GM12864 (cell line): ENCODE measurements around the gene ARHGEF1.

Experiments used
- DNase-seq: peaks from one replicate; pipeline ENCODE4 v3.0.0-alpha.2; 2011; ENCODE audit warnings: low read depth
- H3K4me3 ChIP-seq: 2 replicates; pipeline ENCODE4 v1.5.1; 2011; ENCODE audit warnings: mild to moderate bottlenecking, low read depth, low read length, control low read depth
- TF ChIP-seq, protein P1 (sequence below): IDR thresholded peaks from 2 replicates; pipeline ENCODE4 v1.5.1; 2011; ENCODE audit warnings: low read depth, mild to moderate bottlenecking, moderate library complexity, low read length, control low read depth, inconsistent platforms; ENCODE audit errors: missing control alignments

Gene ARHGEF1

DNA sequence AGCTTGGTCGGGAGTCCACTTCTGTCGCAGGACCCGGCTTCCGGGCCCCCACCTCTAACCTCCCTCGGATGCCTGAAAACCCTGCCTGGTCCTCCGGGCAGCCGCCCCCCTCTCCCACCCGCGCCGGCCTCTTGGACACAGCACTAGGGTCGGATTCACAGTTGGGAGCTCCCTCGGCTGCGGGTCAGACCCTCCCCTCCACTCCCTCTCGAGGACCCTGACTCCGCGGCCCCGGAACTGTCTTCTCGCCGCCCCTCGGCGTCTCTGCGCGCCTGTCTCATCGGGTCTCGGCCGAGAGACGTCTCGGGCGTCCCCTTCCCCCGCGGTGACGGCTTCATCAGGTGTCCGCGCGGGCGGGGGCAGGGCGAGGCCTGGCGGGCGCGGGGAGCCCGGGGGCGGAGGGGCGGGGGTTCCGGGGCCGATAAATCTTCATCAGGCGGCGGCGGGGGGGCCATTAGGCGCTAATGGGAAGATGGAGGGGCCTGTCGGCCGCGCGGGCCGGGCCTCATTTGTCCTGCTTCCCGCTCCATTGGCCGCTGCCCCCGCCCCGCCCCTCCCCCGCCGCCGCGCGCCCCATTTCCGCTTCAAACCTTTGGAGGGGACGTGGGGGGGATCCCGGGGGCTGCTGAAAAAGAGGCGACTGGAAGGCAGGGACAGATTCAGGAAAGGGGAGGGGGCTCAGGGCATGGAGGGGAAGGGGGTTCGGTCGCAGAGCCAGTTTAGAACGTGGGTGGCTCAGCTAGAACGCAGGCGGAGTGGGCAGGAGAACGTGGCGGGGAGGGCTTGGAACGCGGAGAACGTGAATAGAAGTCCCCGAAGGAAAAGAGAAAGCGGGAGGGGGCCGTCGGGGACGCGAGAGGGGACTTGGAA, 57.1 kb downstream of the ARHGEF1 start:
- TF ChIP-seq, protein P1, sequence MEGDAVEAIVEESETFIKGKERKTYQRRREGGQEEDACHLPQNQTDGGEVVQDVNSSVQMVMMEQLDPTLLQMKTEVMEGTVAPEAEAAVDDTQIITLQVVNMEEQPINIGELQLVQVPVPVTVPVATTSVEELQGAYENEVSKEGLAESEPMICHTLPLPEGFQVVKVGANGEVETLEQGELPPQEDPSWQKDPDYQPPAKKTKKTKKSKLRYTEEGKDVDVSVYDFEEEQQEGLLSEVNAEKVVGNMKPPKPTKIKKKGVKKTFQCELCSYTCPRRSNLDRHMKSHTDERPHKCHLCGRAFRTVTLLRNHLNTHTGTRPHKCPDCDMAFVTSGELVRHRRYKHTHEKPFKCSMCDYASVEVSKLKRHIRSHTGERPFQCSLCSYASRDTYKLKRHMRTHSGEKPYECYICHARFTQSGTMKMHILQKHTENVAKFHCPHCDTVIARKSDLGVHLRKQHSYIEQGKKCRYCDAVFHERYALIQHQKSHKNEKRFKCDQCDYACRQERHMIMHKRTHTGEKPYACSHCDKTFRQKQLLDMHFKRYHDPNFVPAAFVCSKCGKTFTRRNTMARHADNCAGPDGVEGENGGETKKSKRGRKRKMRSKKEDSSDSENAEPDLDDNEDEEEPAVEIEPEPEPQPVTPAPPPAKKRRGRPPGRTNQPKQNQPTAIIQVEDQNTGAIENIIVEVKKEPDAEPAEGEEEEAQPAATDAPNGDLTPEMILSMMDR: no peak
- H3K4me3 ChIP-seq: peak overlapping the region; percentile 61
- no peak for DNase-seq

DNA sequence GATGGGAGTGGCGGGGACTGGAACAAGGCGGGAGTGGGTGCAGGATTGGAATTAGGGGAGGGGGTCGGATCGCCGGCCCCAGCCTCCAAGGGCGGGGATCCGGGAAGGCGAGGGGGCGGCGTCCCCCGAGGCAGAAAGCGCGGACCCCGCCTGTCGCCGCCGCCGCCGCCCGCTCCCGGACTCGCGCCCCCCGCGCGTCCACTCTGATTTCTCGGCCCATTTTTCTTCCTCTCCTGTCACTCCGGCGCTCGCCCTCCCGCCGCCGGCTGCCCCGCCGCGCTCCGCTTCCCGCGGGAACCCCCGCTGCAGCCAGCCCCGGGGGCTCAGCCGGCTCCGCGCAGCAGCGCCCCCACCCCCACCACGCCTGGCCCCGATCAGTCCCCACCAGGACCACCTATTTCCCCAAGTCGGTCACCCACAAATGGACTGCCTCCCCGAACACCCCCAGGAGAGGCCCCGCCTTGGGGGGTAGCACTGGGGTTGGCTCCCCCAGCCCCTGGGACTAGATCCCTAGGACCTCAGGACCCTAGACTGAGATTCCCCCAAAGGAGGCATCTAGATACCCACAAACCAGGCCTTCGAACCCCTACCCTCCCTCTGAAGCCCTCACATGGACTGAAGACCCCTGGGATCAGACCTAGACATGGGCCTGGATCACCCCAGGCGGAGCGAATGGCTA, 57.9 kb downstream of the ARHGEF1 start:
- H3K4me3 ChIP-seq: peak overlapping the region; percentile 61
- TF ChIP-seq, protein P1: no peak
- DNase-seq: no peak

DNA sequence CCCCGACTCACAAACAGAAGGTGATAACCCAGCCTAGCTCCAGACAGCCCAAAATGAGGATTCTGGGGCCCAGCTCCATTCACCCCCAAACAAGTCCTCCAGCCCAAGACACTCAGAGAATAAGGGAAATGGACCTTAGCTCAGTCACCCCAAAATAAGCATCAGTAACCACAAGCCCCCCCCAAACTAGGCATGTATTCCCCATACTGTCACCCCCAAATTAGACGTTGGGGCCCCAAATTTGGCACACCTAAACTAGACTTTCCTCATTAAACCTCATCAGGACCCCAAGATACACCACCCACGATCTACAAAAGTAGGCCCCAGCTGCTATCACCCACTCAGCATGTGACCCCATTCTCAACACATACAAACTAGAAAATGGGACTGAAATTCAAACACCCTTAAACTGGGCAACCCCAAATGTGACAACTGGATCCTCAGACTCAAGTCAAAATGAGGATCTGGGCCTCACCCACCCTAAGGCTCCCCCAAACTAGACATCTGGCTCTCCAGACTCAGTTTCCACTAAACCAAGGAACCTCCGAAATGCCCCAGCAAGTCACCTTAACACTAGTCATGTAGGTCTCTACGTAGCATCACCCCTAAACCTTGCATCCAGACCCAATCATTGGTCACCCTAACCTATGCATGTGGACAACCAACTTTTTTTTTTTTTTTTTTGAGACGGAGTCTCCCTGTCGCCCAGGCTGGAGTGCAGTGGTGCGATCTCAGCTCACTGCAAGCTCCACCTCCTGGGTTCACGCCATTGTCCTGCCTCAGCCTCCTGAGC, 58.6 kb downstream of the ARHGEF1 start:
- DNase-seq: no peak
- H3K4me3 ChIP-seq: peak overlapping the region; percentile 61
- TF ChIP-seq, protein P1: no peak

- TF ChIP-seq, protein P1: no peak
- H3K4me3 ChIP-seq: no peak overlapping the region
- DNase-seq: no peak
These were observed 61.4 kb downstream of the ARHGEF1 start for GRCh38 chr19:41944336-41944735.

DNA sequence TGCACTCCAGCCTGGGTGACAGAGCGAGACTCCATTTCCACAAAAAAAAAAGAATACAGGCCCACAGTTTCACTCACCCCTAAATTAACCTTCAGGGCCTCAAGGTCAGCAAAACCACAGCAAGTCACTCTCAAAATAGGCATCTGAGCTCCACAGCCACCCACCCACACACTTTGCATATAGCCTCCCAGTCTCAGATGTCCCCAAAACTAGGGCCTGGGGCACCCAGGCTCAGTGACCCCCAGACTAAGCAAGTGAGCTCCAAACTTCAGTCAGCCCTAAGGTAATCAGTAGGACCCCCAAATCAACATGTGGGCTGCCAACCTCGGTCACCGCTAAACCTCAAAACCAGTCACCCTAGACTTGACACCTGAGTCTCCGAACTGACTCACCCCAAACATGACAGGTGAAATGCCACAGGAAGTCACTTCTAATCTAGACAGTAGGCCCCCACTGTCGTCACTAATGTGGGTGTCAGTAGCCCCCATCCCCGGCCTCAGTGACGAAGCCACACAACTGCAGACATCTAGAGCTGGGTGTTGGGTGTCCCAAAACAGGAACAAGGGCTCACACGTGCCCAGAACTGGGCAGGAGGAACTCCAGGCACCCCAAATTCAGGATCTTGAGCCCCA, 62.3 kb downstream of the ARHGEF1 start:
- no peak overlapping the region for H3K4me3 ChIP-seq
- TF ChIP-seq, protein P1: no peak
- DNase-seq: peak; percentile 99

- TF ChIP-seq, protein P1: no peak
- DNase-seq: no peak
- H3K4me3 ChIP-seq: no peak overlapping the region
These were observed 64.1 kb downstream of the ARHGEF1 start for GRCh38 chr19:41947091-41947490.
